Spleen (tissue), 11 donors: Measurements from ENCODE around the gene ALDH5A1. TPM values are rescaled to one million over a fixed set of nuclear protein-coding genes. Genes with fewer than 3 reads are reported as not detected.

Source experiments
- DNase-seq: peaks from one replicate; pipeline ENCODE4 v3.0.0-alpha.2; 2020
- H3K27ac ChIP-seq, 8 donors: fragments of 200-600 bp; sonication (generic) in 7 of 8; 1 replicate in 4 of 8; 2 replicates in 4 of 8; pipeline versions ENCODE4 v1.5.0 to v1.8.0; 2016 to 2021; ENCODE audit warnings: inconsistent platforms in 4 of 8, mild to moderate bottlenecking in 4 of 8, moderate library complexity in 1 of 8
- H3K27me3 ChIP-seq, 7 donors: fragments of 200-600 bp; sonication (generic) in 6 of 7; replicated peaks in 1 of 7; 1 replicate in 4 of 7; 2 replicates in 3 of 7; pipeline versions ENCODE4 v1.5.0 to v1.8.0; 2016 to 2021; ENCODE audit warnings: inconsistent platforms in 3 of 7, mild to moderate bottlenecking in 1 of 7
- H3K36me3 ChIP-seq, 6 donors: fragments of 200-600 bp; sonication (generic) in 5 of 6; 1 replicate in 4 of 6; 2 replicates in 2 of 6; pipeline versions ENCODE4 v1.5.0 to v1.8.0; 2016 to 2021; ENCODE audit warnings: inconsistent platforms in 2 of 6
- H3K4me1 ChIP-seq, 6 donors: fragments of 200-600 bp; sonication (generic) in 5 of 6; 1 replicate in 3 of 6; 2 replicates in 3 of 6; pipeline versions ENCODE4 v1.5.0 to v1.8.0; 2016 to 2021; ENCODE audit warnings: inconsistent platforms in 3 of 6
- H3K4me3 ChIP-seq, 8 donors: fragments of 200-600 bp; sonication (generic) in 7 of 8; 1 replicate in 4 of 8; 2 replicates in 4 of 8; pipeline versions ENCODE4 v1.5.0 to v1.8.0; 2016 to 2021; ENCODE audit warnings: inconsistent platforms in 4 of 8, mild to moderate bottlenecking in 4 of 8, moderate library complexity in 2 of 8
- H3K9me3 ChIP-seq, 8 donors: fragments of 200-600 bp; sonication (generic) in 7 of 8; 1 replicate in 4 of 8; 2 replicates in 4 of 8; pipeline versions ENCODE4 v1.5.0 to v1.8.0; 2016 to 2021; ENCODE audit warnings: inconsistent platforms in 4 of 8
- POLR2A ChIP-seq, 3 donors: fragments of 450-650 bp; IDR thresholded peaks; one replicate each; pipeline ENCODE4 v1.5.1; 2017; ENCODE audit warnings: antibody characterized with exemption in 3 of 3, mild to moderate bottlenecking in 1 of 3
- POLR2AphosphoS5 ChIP-seq, 3 donors: sonication (generic); formaldehyde crosslinking; IDR thresholded peaks; one replicate each; pipeline ENCODE4 v1.5.1; 2017; ENCODE audit warnings: antibody characterized with exemption in 3 of 3
- WGBS, 5 donors: extraction: QIAGEN DNeasy Blood & Tissue Kit in 3 of 5; methylation state at CpG; one replicate each; pipeline versions ENCODE4 v1.1.5 to v1.1.7; 2013 to 2018; 5-methylcytosine and 5-hydroxymethylcytosine counted together
- intact Hi-C: fragments of 100-400 bp; cut with DNase I; formaldehyde crosslinking; loops from one replicate; pipeline ENCODE4 v1.15.0; 2023; ENCODE audit warnings: low total_unique reads
- polyA plus RNA-seq, 3 donors: library from polyadenylated mRNA; stranded (reverse); fragments of 200-250 nt; gene quantifications; one replicate each; pipeline ENCODE4 v1.2.1, GENCODE V29; 2013
- total RNA-seq, 7 donors: library from RNA; depleted of rRNA in 3 of 7; stranded (reverse); fragments of >200 nt in 3 of 7; fragmentation: NEBNext Ultra II Directional in 4 of 7; extraction: Animal tissue kit (Norgen Biotek cat#: 25700) in 4 of 7; gene quantifications; one replicate each; pipeline versions ENCODE4 v1.1.0 to v1.2.1, GENCODE V29; 2016 to 2021
- TF ChIP-seq, protein P1 (sequence below), 11 experiments: fragments of 200-600 bp in 7 of 11; fragments of 450-650 bp in 4 of 11; sonication (generic) in 4 of 11; IDR thresholded peaks in 8 of 11; conservative IDR thresholded peaks in 3 of 11; 1 replicate in 7 of 11; 2 replicates in 4 of 11; pipeline versions ENCODE4 v1.4.0 to v1.8.0; 2016 to 2021; ENCODE audit warnings: antibody characterized with exemption in 11 of 11, inconsistent platforms in 4 of 11, mild to moderate bottlenecking in 1 of 11
- donor health status: healthy with polysubstance abuse.
- donor health status: DM: no; HTN: no; CAD: no; lungs with moderate emphysema.
- donor health status: DM: no; HTN: no; CAD: no.
- donor health status: Bipolar disorder and iron deficiency.
- donor health status: healthy.
- donor health status: DM: no; HTN: no; CAD: no.
- donor health status: DM: yes; HTN: yes; CAD: no.

The ALDH5A1 gene
- total and polyA plus RNA-seq, 10 donors, result 5.7 to 16.6 (median 10.1) TPM

DNA sequence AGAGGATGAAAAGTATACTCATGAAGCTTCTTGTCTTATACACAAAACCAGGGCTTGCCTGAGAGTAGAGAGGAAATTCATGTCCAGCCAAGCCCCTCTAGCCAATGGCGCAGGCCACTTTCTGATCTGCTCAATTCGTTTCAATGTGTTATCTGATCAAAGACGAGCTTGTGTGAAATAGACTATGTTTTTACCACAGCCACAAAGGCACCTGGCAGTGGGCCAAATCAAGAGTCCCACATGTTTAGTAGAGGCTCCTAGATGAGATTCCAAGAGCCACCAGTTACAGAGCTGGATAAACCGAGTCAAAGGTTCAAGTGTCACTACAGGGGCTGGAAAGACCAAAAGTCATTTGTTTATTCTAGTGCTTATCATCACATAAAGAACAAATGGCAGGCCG, 40.3 kb upstream of the ALDH5A1 start:
- no peaks in the 10 kb centered on the region for H3K9me3 ChIP-seq
- WGBS, 5 donors, result 81 to 92% (median 90%) methylated on average over 5 of the region's 5 CpGs
- DNase-seq, result no peak
- TF ChIP-seq, protein P1, sequence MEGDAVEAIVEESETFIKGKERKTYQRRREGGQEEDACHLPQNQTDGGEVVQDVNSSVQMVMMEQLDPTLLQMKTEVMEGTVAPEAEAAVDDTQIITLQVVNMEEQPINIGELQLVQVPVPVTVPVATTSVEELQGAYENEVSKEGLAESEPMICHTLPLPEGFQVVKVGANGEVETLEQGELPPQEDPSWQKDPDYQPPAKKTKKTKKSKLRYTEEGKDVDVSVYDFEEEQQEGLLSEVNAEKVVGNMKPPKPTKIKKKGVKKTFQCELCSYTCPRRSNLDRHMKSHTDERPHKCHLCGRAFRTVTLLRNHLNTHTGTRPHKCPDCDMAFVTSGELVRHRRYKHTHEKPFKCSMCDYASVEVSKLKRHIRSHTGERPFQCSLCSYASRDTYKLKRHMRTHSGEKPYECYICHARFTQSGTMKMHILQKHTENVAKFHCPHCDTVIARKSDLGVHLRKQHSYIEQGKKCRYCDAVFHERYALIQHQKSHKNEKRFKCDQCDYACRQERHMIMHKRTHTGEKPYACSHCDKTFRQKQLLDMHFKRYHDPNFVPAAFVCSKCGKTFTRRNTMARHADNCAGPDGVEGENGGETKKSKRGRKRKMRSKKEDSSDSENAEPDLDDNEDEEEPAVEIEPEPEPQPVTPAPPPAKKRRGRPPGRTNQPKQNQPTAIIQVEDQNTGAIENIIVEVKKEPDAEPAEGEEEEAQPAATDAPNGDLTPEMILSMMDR (IDR thresholded peaks at IDR 0.05 in 8 of 11, conservative IDR thresholded peaks at IDR 0.05 in 3 of 11), result no peak
- TF ChIP-seq POLR2A (IDR thresholded peaks at IDR 0.05) (no peak), POLR2AphosphoS5 (IDR thresholded peaks at IDR 0.05) (no peak)
- H3K27me3 ChIP-seq, result no peaks in the 10 kb centered on the region
- H3K4me3 ChIP-seq, result no peak overlapping the region
- H3K4me1 ChIP-seq, result no peaks in the 10 kb centered on the region
- H3K36me3 ChIP-seq, result no peaks in the 10 kb centered on the region
- no peak overlapping the region for H3K27ac ChIP-seq
- intact Hi-C loops, result no loop called here

DNA sequence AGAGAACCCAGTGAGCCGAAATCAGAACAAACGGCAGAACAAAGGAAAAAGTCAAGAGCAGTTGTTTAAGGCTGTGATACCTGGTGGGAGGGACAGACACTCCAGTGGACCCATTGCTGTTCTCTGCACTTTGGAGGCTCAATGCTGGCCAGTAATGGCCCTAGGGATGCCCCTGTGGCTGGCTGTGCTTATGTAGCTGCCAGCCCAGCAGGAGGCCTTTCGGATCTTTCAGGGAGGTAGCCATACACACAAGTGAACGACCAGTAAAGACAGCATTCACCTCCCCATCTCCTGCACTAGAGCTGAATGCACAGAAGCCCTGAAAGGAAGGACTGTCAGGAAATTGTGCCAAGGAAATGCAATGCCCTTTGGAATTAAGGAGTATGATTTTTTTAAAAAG, 39.7 kb upstream of the ALDH5A1 start:
- Histone ChIP-seq H3K27ac (no peak overlapping the region), H3K9me3 (no peaks in the 10 kb centered on the region), H3K4me3 (no peak overlapping the region), H3K4me1 (no peaks in the 10 kb centered on the region), H3K36me3 (no peaks in the 10 kb centered on the region), H3K27me3 (no peaks in the 10 kb centered on the region)
- TF ChIP-seq POLR2A (IDR thresholded peaks at IDR 0.05), result no peak
- TF ChIP-seq POLR2AphosphoS5 (IDR thresholded peaks at IDR 0.05), result no peak
- TF ChIP-seq, protein P1 (IDR thresholded peaks at IDR 0.05 in 8 of 11, conservative IDR thresholded peaks at IDR 0.05 in 3 of 11), result no peak
- intact Hi-C loops, result no loop called here
- WGBS, 5 donors, result 88 to 97% (median 92%) methylated on average over 4 of the region's 4 CpGs
- no peak for DNase-seq

DNA sequence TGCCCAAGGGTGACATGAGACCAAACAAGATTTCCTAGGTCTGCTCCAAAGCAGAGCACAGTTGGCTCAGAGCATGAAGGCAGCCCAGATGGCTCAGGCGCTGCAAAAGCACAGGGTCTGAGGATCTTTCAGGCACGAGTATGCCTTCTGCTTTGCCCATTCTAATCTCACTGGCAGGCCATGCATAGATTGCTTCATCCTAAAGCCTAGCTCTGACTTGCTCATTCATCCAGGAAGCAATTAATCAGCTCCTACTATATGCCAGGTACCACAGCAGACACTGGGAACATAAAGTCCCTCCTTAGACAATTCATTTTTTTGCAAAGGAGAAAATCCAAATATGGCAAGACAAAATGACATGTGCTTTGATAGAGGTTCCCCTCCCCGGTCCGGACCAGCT, 36.6 kb upstream of the ALDH5A1 start:
- intact Hi-C loops, result no loop called here
- Histone ChIP-seq H3K4me1 (no peaks in the 10 kb centered on the region), H3K36me3 (no peaks in the 10 kb centered on the region), H3K27me3 (no peaks in the 10 kb centered on the region), H3K9me3 (no peaks in the 10 kb centered on the region), H3K27ac (no peak overlapping the region), H3K4me3 (no peak overlapping the region)
- 49 to 71% (median 64%) methylated on average over 3 to 4 of the region's 4 CpGs for WGBS, 5 donors
- TF ChIP-seq, protein P1 (IDR thresholded peaks at IDR 0.05 in 8 of 11, conservative IDR thresholded peaks at IDR 0.05 in 3 of 11), result no peak
- no peak for TF ChIP-seq POLR2AphosphoS5 (IDR thresholded peaks at IDR 0.05)
- TF ChIP-seq POLR2A (IDR thresholded peaks at IDR 0.05), result no peak
- no peak for DNase-seq

DNA sequence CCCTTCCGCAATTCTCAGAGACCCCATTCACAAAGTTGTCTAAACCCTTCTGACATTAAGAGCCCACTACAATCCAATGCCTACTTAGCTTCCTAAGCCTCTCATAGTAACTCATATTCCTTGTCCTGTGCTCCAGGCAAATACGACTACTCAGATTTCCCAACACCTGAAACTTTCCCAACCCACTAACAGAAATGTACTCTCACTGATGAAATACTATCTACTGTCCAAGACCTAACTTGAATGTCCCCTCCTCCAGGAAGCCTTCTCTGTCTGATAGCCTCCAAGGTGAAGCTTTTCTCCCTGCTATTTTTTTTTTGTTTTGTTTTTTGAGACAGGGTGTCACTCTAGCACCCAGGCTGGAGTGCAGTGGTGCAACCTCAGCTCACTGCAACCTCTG, 35.8 kb upstream of the ALDH5A1 start:
- no peaks in the 10 kb centered on the region for H3K9me3 ChIP-seq
- no peak for DNase-seq
- H3K4me3 ChIP-seq, result no peak overlapping the region
- H3K27ac ChIP-seq, result no peak overlapping the region
- no peaks in the 10 kb centered on the region for H3K36me3 ChIP-seq
- TF ChIP-seq POLR2A (IDR thresholded peaks at IDR 0.05) (no peak), POLR2AphosphoS5 (IDR thresholded peaks at IDR 0.05) (no peak)
- TF ChIP-seq, protein P1 (IDR thresholded peaks at IDR 0.05 in 8 of 11, conservative IDR thresholded peaks at IDR 0.05 in 3 of 11), result no peak
- H3K4me1 ChIP-seq, result no peaks in the 10 kb centered on the region
- intact Hi-C loops, result no loop called here
- 78 to 92% (median 88%) methylated on average over 2 of the region's 2 CpGs for WGBS, 5 donors
- H3K27me3 ChIP-seq, result no peaks in the 10 kb centered on the region
